Esophagus squamous epithelium (tissue), 5 donors: Measurements from ENCODE around the gene MAP4K1. TPM values are rescaled to one million over a fixed set of nuclear protein-coding genes. Genes with fewer than 3 reads are reported as not detected.

ENCODE experiments used
- DNase-seq: peaks from one replicate; lab custom pipeline; 2025; lab: John Stamatoyannopoulos, UW
- H3K27ac ChIP-seq, 4 donors: fragments of 200-600 bp; sonication (generic); one replicate each; pipeline ENCODE4 v1.5.1; 2016 to 2019; ENCODE audit warnings: mild to moderate bottlenecking in 1 of 4
- H3K27me3 ChIP-seq, 4 donors: fragments of 200-600 bp; sonication (generic); 1 replicate in 3 of 4; 2 replicates in 1 of 4; pipeline versions ENCODE4 v1.5.1 to v1.6.0; 2017 to 2021; ENCODE audit warnings: antibody characterized with exemption in 1 of 4
- H3K36me3 ChIP-seq, 3 donors: fragments of 200-600 bp; sonication (generic); one replicate each; pipeline ENCODE4 v1.5.1; 2016 to 2019
- H3K4me1 ChIP-seq, 3 donors: fragments of 200-600 bp; sonication (generic); one replicate each; pipeline ENCODE4 v1.5.1; 2017 to 2019
- H3K4me3 ChIP-seq, 4 donors: fragments of 200-600 bp; sonication (generic); 1 replicate in 3 of 4; 2 replicates in 1 of 4; pipeline ENCODE4 v1.5.1; 2016 to 2019; ENCODE audit warnings: mild to moderate bottlenecking in 2 of 4, moderate library complexity in 1 of 4
- H3K9me3 ChIP-seq, 3 donors: fragments of 200-600 bp; sonication (generic); one replicate each; pipeline ENCODE4 v1.5.1; 2016 to 2019
- CTCF ChIP-seq, 6 experiments: fragments of 450-650 bp in 4 of 6; fragments of 200-600 bp in 2 of 6; sonication (generic) in 2 of 6; IDR thresholded peaks; one replicate each; pipeline ENCODE4 v1.5.1; 2016 to 2019; ENCODE audit warnings: antibody characterized with exemption in 6 of 6, mild to moderate bottlenecking in 4 of 6, moderate library complexity in 4 of 6
- POLR2A ChIP-seq, 4 donors: fragments of 450-650 bp; IDR thresholded peaks; one replicate each; pipeline ENCODE4 v1.6.1; 2017; ENCODE audit warnings: antibody characterized with exemption in 4 of 4, mild to moderate bottlenecking in 4 of 4, moderate library complexity in 3 of 4
- WGBS, 2 donors: methylation state at CpG; one replicate each; pipeline ENCODE4 v1.1.5; 2018; 5-methylcytosine and 5-hydroxymethylcytosine counted together
- intact Hi-C: fragments of 100-400 bp; cut with DNase I; formaldehyde crosslinking; loops from one replicate; pipeline ENCODE4 v1.15.0; 2022
- total RNA-seq, 4 donors: library from RNA; depleted of rRNA; stranded (reverse); fragments of >200 nt; gene quantifications; one replicate each; pipeline ENCODE4 v1.1.0, GENCODE V29; 2016
- donor health status: DM: yes; HTN: yes; CAD: no.

The MAP4K1 gene
- total RNA-seq, 4 donors from 2014 or later = 1.5 to 4.2 (median 2.7) TPM

DNA sequence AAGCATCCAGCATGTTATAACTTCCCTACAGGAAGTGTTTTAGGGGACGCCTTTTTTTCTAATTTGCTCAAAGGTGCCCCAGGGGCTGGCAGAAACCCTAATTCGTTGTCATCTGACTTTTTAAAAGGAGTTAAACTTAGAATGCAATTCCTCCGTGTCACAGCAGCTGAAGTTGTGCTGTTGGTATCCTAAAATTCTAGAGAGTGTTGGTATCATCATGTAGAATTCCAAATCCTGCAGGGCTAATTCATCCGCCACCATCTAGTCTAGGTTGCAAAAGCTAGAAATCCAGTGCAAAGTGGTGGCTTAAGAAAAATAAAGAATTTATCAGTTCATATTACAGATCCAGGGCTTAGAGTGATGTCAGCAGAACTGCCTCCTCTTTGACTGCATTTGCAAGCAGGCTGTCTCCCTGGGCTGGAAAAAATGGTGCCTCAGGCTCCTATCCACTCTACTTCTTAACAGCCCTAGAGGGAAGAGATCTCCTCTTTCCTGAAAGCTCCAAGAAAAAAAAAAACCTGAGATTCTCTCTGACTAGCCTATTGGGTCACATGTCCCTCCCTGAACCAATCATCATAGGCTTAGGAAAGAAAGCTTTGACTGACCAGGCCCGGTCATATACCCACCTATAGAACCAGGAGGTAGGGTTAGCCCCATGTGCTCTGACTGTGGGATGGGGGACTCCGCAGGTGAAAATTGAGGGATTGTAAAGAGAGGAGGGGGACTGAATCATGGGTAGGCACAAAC is 73.0 kb downstream of the MAP4K1 start:
- TF ChIP-seq POLR2A (IDR thresholded peaks at IDR 0.05) (no peak), CTCF (IDR thresholded peaks at IDR 0.05) (peak in 3 of 6 experiments; percentile 57 to 77 (median 61))

GRCh38 chr19:38543807-38544568 is 73.8 kb downstream of the MAP4K1 start:
- peak overlapping the region in 2 of 4 donors; percentile 23 to 37 for H3K4me3 ChIP-seq
- H3K9me3 ChIP-seq = no peaks in the 10 kb centered on the region
- 26 to 43% methylated on average over 13 to 20 of the region's 21 CpGs for WGBS, 2 donors
- H3K4me1 ChIP-seq = peaks cover 0 to 35% (median 17%) of the 10 kb centered on the region in 3 donors
- TF ChIP-seq CTCF (IDR thresholded peaks at IDR 0.05) (peak in 3 of 6 experiments; percentile 72 to 75 (median 72)), POLR2A (IDR thresholded peaks at IDR 0.05) (no peak)
- H3K27me3 ChIP-seq = no peaks in the 10 kb centered on the region
- H3K27ac ChIP-seq = peak overlapping the region in 3 of 4 donors; percentile 30 to 61 (median 44)
- no peaks in the 10 kb centered on the region for H3K36me3 ChIP-seq
- DNase-seq = no peak
- intact Hi-C loops = no loop called here

More for the DNA sequence above, 73.0 kb downstream of the MAP4K1 start:
- no peaks in the 10 kb centered on the region for H3K9me3 ChIP-seq
- no peak for DNase-seq
- 24 to 31% methylated on average over 5 of the region's 6 CpGs for WGBS, 2 donors
- H3K27me3 ChIP-seq = no peaks in the 10 kb centered on the region
- no peaks in the 10 kb centered on the region for H3K36me3 ChIP-seq
- peaks cover 0 to 28% (median 13%) of the 10 kb centered on the region in 3 donors for H3K4me1 ChIP-seq
- H3K4me3 ChIP-seq = peak overlapping the region in 2 of 4 donors; percentile 23 to 37
- intact Hi-C loops = loop anchor here (5.0 kb wide), 1 partner anchor 83 kb away; no protein-coding TSS in a partner anchor
- peak overlapping the region in 3 of 4 donors; percentile 30 to 61 (median 44) for H3K27ac ChIP-seq

- WGBS, 2 donors = 80 to 91% methylated on average over 6 to 12 of the region's 19 CpGs
- H3K4me3 ChIP-seq = peak overlapping the region in 2 of 4 donors; percentile 23 to 37
- peaks cover 0 to 42% (median 18%) of the 10 kb centered on the region in 3 donors for H3K4me1 ChIP-seq
- peak overlapping the region in 1 of 4 donors; percentile 28 for H3K27ac ChIP-seq
- H3K27me3 ChIP-seq = no peaks in the 10 kb centered on the region
- H3K9me3 ChIP-seq = no peaks in the 10 kb centered on the region
- no peak for TF ChIP-seq POLR2A (IDR thresholded peaks at IDR 0.05)
- TF ChIP-seq CTCF (IDR thresholded peaks at IDR 0.05) = no peak
- intact Hi-C loops = no loop called here
- H3K36me3 ChIP-seq = no peaks in the 10 kb centered on the region
- no peak for DNase-seq
These were observed 74.4 kb downstream of the MAP4K1 start for GRCh38 chr19:38543286-38543806.

GRCh38 chr19:38542040-38542439 is 75.7 kb downstream of the MAP4K1 start:
- intact Hi-C loops = no loop called here
- Histone ChIP-seq H3K4me1 (peaks cover 3 to 48% (median 21%) of the 10 kb centered on the region in 3 donors), H3K36me3 (no peaks in the 10 kb centered on the region), H3K27ac (no peak overlapping the region), H3K27me3 (no peaks in the 10 kb centered on the region), H3K4me3 (no peak overlapping the region), H3K9me3 (no peaks in the 10 kb centered on the region)
- no peak for DNase-seq
- no peak for TF ChIP-seq POLR2A (IDR thresholded peaks at IDR 0.05)
- TF ChIP-seq CTCF (IDR thresholded peaks at IDR 0.05) = no peak
- 66 to 77% methylated on average over 4 of the region's 4 CpGs for WGBS, 2 donors
